HG03469 (cell line): ENCODE results near the gene OS9.

Experiments used
- ATAC-seq: cut with Tn5 transposase; IDR thresholded peaks from one replicate; pipeline ENCODE4 v1.9.1; 2021; ENCODE audit warnings: mild to moderate bottlenecking, moderate library complexity, moderate number of reproducible peaks; ENCODE audit not compliant: unreplicated experiment

OS9 gene

GRCh38 chr12:57750561-57751431 is 56.9 kb downstream of the OS9 start:
- ATAC-seq, result no peak

DNA sequence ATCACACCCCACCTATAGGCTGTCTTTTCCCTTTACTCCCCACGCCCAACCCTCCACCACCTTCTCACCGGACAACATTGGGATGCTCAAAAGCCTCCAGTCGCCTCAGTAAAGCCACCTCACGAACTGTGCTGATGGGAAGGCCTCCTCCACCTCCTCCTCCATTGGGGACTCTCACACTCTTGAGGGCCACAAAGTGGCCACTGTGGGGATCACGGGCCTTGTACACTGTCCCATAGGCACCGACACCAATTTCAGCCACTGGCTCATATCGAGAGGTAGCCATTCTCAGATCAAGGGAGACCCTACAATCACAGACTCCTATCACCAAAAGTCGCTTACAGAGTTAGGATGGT is 57.5 kb downstream of the OS9 start:
- ATAC-seq, result no peak

GRCh38 chr12:57751788-57752667 is 58.1 kb downstream of the OS9 start, which contains the start of gene CDK4:
CDK4 (minus strand) TSS chr12:57752310; CDS start chr12:57751717, 593 bp downstream.
- ATAC-seq, result peak; percentile 66

DNA sequence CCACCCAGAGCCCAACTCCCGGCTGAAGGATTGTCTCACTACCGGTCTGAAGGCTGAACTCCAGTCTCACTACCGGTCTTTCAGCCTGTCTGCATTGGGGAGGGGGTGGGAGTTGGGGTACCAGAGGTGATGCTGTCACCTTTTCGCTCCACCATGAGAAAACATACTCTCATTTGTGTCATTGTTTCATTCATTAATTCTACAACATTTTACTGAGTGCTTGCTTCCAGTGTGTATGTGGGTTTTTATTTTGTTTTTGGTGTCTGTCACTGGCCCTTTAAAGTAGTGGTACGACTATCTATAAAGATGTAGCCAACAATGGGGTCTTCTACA is 58.7 kb downstream of the OS9 start:
- ATAC-seq, result no peak

GRCh38 chr12:57753756-57754337 is 59.9 kb downstream of the OS9 start:
- ATAC-seq, result no peak

GRCh38 chr12:57754411-57755193 is 60.7 kb downstream of the OS9 start, which contains the start of gene MARCHF9:
MARCHF9 (plus strand) TSS chr12:57755103; CDS start chr12:57755529, 426 bp downstream.
- ATAC-seq, result no peak

DNA sequence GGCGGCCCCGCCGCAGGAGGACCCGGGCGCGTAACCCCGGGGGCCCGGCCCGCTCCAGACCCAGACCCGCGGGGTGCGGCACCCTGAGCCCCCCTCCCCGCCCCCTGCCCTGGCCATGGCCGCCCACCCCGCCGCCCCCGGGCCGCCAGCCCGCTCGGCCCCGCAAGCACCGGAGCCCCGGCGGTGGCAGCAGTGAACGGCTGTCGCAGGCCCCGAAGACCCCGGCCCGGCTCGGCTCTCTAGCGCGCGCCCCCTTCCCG is 61.2 kb downstream of the OS9 start:
- ATAC-seq, result no peak

DNA sequence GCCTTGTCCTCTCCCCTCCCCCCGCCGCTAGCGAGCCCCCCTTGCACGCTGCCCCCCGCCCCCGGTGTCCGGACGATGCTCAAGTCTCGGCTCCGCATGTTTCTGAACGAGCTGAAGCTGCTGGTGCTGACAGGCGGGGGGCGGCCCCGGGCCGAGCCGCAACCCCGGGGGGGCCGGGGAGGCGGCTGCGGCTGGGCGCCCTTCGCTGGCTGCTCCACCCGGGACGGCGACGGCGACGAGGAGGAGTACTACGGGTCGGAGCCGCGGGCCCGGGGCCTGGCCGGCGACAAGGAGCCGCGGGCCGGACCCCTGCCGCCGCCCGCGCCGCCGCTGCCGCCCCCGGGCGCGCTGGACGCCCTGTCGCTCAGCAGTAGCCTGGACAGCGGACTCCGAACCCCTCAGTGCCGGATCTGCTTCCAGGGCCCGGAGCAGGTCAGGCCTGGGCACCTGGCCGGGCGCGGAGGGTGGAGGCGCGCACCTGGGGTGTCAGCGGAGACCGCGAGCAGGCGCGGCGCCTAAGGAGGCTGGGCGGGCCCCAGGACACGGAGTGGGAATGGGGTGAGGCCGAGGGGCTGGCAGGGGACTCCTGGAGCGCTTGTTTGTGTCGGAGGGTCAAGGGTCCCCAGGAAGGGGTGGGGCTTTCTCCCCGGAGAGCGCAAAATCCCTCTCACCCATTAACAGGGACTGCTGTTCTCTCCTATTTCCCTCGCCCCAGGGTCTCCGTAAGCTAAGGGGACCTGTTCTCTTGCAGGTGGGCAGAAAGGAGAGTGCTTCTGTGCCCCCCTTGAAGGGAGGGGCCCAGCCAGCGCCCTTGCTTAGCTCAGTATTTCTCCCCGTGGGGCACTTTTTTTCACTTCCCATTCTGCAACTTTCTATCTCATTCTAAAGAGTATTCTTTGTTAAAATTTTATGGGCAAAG is 61.8 kb downstream of the OS9 start:
- no peak for ATAC-seq

DNA sequence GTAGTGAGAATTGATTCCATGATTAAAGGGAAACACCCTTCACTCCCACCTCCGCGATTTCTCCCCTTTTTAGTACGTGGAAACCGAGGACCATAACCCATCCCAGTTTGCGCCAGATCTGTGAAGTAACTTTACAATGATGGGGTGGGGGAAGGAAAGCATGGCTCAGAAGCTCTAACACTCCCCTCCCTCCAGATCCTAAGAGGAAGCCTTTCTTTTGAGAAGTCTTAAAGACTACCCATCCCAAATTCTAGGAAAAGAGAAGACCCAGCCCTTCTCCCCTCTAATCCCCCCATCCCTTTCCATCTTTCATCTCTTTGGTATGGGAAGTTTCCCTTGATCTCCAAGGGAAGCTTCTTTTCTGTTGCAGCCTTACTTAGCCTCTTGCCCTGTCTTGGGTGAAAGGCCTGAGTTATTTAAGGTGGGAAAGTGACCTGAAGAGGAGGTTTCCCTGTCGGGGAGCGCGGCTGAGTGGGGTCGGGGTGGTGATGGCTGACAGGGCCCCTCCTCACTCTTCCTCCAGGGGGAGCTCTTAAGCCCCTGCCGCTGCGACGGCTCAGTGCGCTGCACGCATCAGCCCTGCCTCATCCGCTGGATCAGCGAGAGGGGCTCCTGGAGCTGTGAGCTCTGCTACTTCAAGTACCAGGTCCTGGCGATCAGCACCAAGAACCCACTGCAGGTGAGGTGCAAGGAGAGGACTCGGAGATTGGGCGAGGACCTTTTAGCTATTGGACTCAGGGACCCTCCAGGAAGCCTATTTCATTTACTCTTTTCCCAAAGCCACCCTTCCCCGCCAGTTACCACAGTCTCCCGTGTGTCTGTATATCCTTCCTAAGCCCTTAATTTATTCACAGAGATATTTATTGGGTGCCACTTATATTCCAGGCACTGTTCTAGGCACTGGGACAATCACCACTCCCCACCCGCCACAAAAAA is 62.7 kb downstream of the OS9 start:
- ATAC-seq, result no peak

DNA sequence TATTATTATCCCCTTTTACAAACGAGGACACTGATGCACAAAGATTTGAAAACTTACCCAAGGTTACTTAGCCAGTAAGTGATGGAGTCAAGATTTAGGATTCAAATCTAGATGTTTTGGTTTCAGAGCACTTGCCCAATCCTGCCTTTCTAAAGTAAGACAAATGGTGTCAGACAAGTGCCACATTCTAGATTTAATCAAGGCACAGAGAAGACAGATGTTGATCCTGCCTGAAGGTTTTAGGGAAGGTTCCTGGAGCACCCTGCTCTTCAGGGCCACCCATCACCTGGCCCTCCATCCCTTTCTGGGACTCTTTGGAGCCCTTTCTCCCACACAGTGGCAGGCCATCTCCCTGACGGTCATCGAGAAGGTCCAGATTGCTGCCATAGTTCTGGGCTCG is 63.8 kb downstream of the OS9 start:
- ATAC-seq, result no peak

GRCh38 chr12:57758552-57759359 is 64.8 kb downstream of the OS9 start:
- no peak for ATAC-seq

GRCh38 chr12:57759360-57759980 is 65.5 kb downstream of the OS9 start:
- ATAC-seq, result no peak

DNA sequence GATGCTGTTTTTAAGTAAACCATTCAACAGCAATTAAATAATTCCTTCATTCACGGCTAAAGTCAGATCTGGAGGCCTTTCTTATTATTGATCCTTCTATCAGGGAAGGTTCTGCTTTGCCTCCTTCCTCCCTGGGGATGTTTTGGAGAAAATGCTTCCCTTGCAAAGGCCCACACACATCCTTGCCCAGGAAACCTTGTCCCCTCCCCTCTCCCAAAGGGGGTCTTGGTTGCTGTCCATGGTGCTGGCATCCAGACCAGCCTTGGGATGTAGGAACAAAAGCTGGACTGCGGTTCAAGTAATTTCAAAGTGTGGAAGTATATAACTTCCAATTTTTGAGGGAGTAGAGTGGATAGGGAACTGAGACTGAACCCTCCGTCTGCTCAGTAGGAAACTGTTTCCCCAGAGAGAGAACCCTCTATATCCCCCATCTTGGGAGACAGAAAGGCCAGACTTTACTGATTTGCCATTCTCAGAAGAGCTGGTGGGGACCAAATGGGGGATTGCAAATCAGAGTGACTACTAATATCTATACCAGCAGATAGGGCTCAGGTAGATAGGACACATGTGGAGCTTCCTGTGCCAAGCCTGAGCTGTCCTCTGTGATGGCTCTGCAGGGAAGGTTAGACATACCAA is 66.5 kb downstream of the OS9 start:
- no peak for ATAC-seq

- no peak for ATAC-seq
Measured at GRCh38 chr12:57761391-57761998, 67.6 kb downstream of the OS9 start.

- no peak for ATAC-seq
Measured at GRCh38 chr12:57762463-57762862, 68.5 kb downstream of the OS9 start.

GRCh38 chr12:57763881-57764661 is 70.1 kb downstream of the OS9 start:
- no peak for ATAC-seq
